Caco-2 (cell line): Measurements from ENCODE around the gene SLC26A5. TPM values are rescaled to one million over a fixed set of nuclear protein-coding genes. Genes with fewer than 3 reads are reported as not detected.

Experiments
- BruUV-seq: library from RNA; stranded (reverse); fragments of 400-500 nt; replicated peaks from 2 replicates; lab custom pipeline; 2021; lab: Mats Ljungman, UMichigan
- CTCF ChIA-PET: fragments of 300-600 bp; sonication (Branson Sonifier 250); formaldehyde crosslinking; loops from one replicate; lab custom pipeline; 2022; ENCODE audit warnings: antibody characterized with exemption; lab: Charles Lee
- POLR2A ChIA-PET: fragments of 300-600 bp; sonication (Branson Sonifier 250); formaldehyde crosslinking; loops from one replicate; lab custom pipeline; 2022; ENCODE audit warnings: antibody characterized with exemption; lab: Charles Lee
- DNase-seq, 2 experiments: peaks; one replicate each; pipeline versions ENCODE4 v3.0.0 to v3.0.0-alpha.2; 2020 to 2022
- H3K27me3 ChIP-seq: replicated peaks from 2 replicates; pipeline ENCODE4 v1.6.0; 2011; ENCODE audit warnings: low read length; ENCODE audit not compliant: control insufficient read depth, insufficient read depth
- H3K36me3 ChIP-seq: 2 replicates; pipeline ENCODE4 v1.5.1; 2011; ENCODE audit warnings: low read length; ENCODE audit not compliant: control insufficient read depth, insufficient read depth
- H3K4me1 ChIP-seq: fragments of 250-450 bp; sonication (Bioruptor Pico); 2 replicates; pipeline ENCODE4 v1.5.1; 2020; ENCODE audit warnings: mild to moderate bottlenecking
- H3K4me3 ChIP-seq: 2 replicates; pipeline ENCODE4 v1.5.1; 2011; ENCODE audit warnings: low read depth, mild to moderate bottlenecking, control low read depth, low read length
- H3K9me3 ChIP-seq: fragments of 250-450 bp; sonication (Bioruptor Pico); 2 replicates; pipeline ENCODE4 v1.5.1; 2020; ENCODE audit warnings: mild to moderate bottlenecking, moderate library complexity
- H3K27ac Mint-ChIP-seq: one replicate; pipeline ENCODE4 v1.8.0; 2022; ENCODE audit warnings: mixed read lengths; ENCODE audit not compliant: unreplicated experiment
- H3K27me3 Mint-ChIP-seq: one replicate; pipeline ENCODE4 v1.8.0; 2022; ENCODE audit warnings: mixed read lengths; ENCODE audit not compliant: insufficient read depth, unreplicated experiment
- H3K36me3 Mint-ChIP-seq: one replicate; pipeline ENCODE4 v1.8.0; 2022; ENCODE audit warnings: mild to moderate bottlenecking, mixed read lengths; ENCODE audit not compliant: insufficient read depth, unreplicated experiment
- H3K4me1 Mint-ChIP-seq: one replicate; pipeline ENCODE4 v1.8.0; 2022; ENCODE audit warnings: low read depth, mixed read lengths; ENCODE audit not compliant: unreplicated experiment
- H3K4me3 Mint-ChIP-seq: one replicate; pipeline ENCODE4 v1.8.0; 2022; ENCODE audit warnings: mild to moderate bottlenecking, moderate library complexity, mixed read lengths; ENCODE audit not compliant: unreplicated experiment
- H3K9me3 Mint-ChIP-seq: one replicate; pipeline ENCODE4 v1.8.0; 2022; ENCODE audit warnings: mixed read lengths; ENCODE audit not compliant: unreplicated experiment
- CTCF ChIP-seq, 2 experiments: fragments of 200-600 bp in 1 of 2; IDR thresholded peaks; 1 replicate in 1 of 2; 2 replicates in 1 of 2; pipeline versions ENCODE4 v1.5.1 to v1.8.0; 2011 to 2022; ENCODE audit warnings: antibody characterized with exemption in 1 of 2, control low read depth in 1 of 2, inconsistent platforms in 1 of 2, low read depth in 1 of 2, low read length in 1 of 2, mild to moderate bottlenecking in 1 of 2, moderate library complexity in 1 of 2; ENCODE audit not compliant: insufficient read depth in 1 of 2, severe bottlenecking in 1 of 2, unreplicated experiment in 1 of 2
- intact Hi-C: fragments of 100-400 bp; cut with micrococcal nuclease; formaldehyde crosslinking; loops from one replicate; pipeline ENCODE4 v1.10.0; 2022; ENCODE audit not compliant: unreplicated experiment
- total RNA-seq: library from RNA; stranded (reverse); gene quantifications from 2 replicates; pipeline ENCODE4 v1.2.3, GENCODE V29; 2022

Gene SLC26A5
- total RNA-seq, 1 experiment from 2014 or later: 1.1 TPM

GRCh38 chr7:103388469-103389140 lies 57.4 kb downstream of the SLC26A5 start:
- ChIA-PET POLR2A (interaction anchor here (0.7 kb wide), 1 partner anchor 469 kb away, joined by 10 read pairs; no protein-coding TSS in a partner anchor), CTCF (no interaction called here)
- Mint-ChIP-seq H3K27ac (no peak overlapping the region), H3K9me3 (no peaks in the 10 kb centered on the region), H3K36me3 (no peaks in the 10 kb centered on the region), H3K4me3 (no peak overlapping the region), H3K4me1 (no peaks in the 10 kb centered on the region), H3K27me3 (no peaks in the 10 kb centered on the region)
- no peak for TF ChIP-seq CTCF (IDR thresholded peaks at IDR 0.05; ENCODE audit: insufficient read depth in 1 of 2, low read depth in 1 of 2, low read length in 1 of 2, severe bottlenecking in 1 of 2, unreplicated experiment in 1 of 2)
- BruUV-seq: no TSS peak
- DNase-seq: no peak
- H3K4me3 ChIP-seq: no peak overlapping the region
- no peaks in the 10 kb centered on the region for H3K27me3 ChIP-seq
- intact Hi-C loops: no loop called here
- no peaks in the 10 kb centered on the region for H3K36me3 ChIP-seq
- no peaks in the 10 kb centered on the region for H3K4me1 ChIP-seq
- no peaks in the 10 kb centered on the region for H3K9me3 ChIP-seq

- BruUV-seq: no TSS peak
- no peaks in the 10 kb centered on the region for H3K9me3 Mint-ChIP-seq
- Histone ChIP-seq H3K36me3 (no peaks in the 10 kb centered on the region), H3K9me3 (no peaks in the 10 kb centered on the region), H3K4me1 (no peaks in the 10 kb centered on the region), H3K4me3 (no peak overlapping the region), H3K27me3 (no peaks in the 10 kb centered on the region)
- ChIA-PET POLR2A (no interaction called here), CTCF (no interaction called here)
- H3K4me3 Mint-ChIP-seq: no peak overlapping the region
- intact Hi-C loops: no loop called here
- no peak overlapping the region for H3K27ac Mint-ChIP-seq
- no peak for TF ChIP-seq CTCF (IDR thresholded peaks at IDR 0.05; ENCODE audit: insufficient read depth in 1 of 2, low read depth in 1 of 2, low read length in 1 of 2, severe bottlenecking in 1 of 2, unreplicated experiment in 1 of 2)
- H3K4me1 Mint-ChIP-seq: no peaks in the 10 kb centered on the region
- no peaks in the 10 kb centered on the region for H3K36me3 Mint-ChIP-seq
- H3K27me3 Mint-ChIP-seq: no peaks in the 10 kb centered on the region
- no peak for DNase-seq
Observed at GRCh38 chr7:103387242-103387641, 58.8 kb downstream of the SLC26A5 start.

DNA sequence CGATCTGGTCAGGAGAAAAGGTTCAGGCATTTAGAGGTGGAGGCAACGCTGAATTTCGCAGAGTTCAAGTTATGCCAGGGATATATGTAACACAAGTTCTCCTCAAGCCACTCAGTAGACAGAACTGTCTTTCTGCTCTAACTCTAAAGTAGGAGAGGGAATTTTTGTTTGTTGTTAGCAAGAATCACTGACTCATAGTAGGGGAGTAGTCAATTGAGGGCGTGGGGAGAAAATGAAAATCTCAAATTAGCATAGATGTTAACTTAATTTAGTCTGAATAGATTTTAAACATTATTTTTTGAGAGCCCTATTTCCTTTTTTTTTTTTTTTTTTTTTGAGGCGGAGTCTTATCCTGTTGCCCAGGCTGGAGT lies 64.0 kb downstream of the SLC26A5 start:
- ChIA-PET POLR2A (no interaction called here), CTCF (no interaction called here)
- Histone ChIP-seq H3K27me3 (no peaks in the 10 kb centered on the region), H3K9me3 (no peaks in the 10 kb centered on the region), H3K36me3 (no peaks in the 10 kb centered on the region), H3K4me1 (no peaks in the 10 kb centered on the region), H3K4me3 (no peak overlapping the region)
- Mint-ChIP-seq H3K9me3 (no peaks in the 10 kb centered on the region), H3K4me3 (no peak overlapping the region), H3K27me3 (no peaks in the 10 kb centered on the region), H3K36me3 (no peaks in the 10 kb centered on the region), H3K4me1 (peaks cover 5% of the 10 kb centered on the region), H3K27ac (no peak overlapping the region)
- no TSS peak for BruUV-seq
- intact Hi-C loops: no loop called here
- DNase-seq: no peak
- no peak for TF ChIP-seq CTCF (IDR thresholded peaks at IDR 0.05; ENCODE audit: insufficient read depth in 1 of 2, low read depth in 1 of 2, low read length in 1 of 2, severe bottlenecking in 1 of 2, unreplicated experiment in 1 of 2)
